GM23338 (cell line): Measurements from ENCODE around the gene MEGF8. TPM values are rescaled to one million over a fixed set of nuclear protein-coding genes. Genes with fewer than 3 reads are reported as not detected.

ENCODE experiments used
- ATAC-seq: fragments of 200-7000 bp; cut with Tn5 transposase; 3 replicates; pipeline ENCODE4 v1.9.1; 2020
- DNase-seq: peaks from one replicate; pipeline ENCODE4 v3.0.0-alpha.2; 2015; ENCODE audit warnings: low spot score
- H2AFZ ChIP-seq: fragments of 200-600 bp; sonication (generic); 2 replicates; pipeline ENCODE4 v1.8.0; 2016; ENCODE audit warnings: antibody characterized with exemption, mild to moderate bottlenecking, moderate library complexity
- H3F3A ChIP-seq: fragments of 200-600 bp; sonication (generic); replicated peaks from 2 replicates; pipeline ENCODE4 v1.8.0; 2017; ENCODE audit warnings: antibody characterized with exemption, mixed run types, low read depth
- H3K27ac ChIP-seq: fragments of 200-600 bp; sonication (generic); 2 replicates; pipeline ENCODE4 v1.6.1; 2016; ENCODE audit warnings: low read depth
- H3K27me3 ChIP-seq: fragments of 200-600 bp; sonication (generic); 2 replicates; pipeline ENCODE4 v1.8.0; 2016; ENCODE audit warnings: mild to moderate bottlenecking, mixed run types, moderate library complexity; ENCODE audit not compliant: insufficient read depth
- H3K36me3 ChIP-seq: fragments of 200-600 bp; sonication (generic); 2 replicates; pipeline ENCODE4 v1.8.0; 2016; ENCODE audit warnings: mild to moderate bottlenecking; ENCODE audit not compliant: insufficient read depth
- H3K4me1 ChIP-seq: fragments of 200-600 bp; sonication (generic); 2 replicates; pipeline ENCODE4 v1.8.0; 2016; ENCODE audit warnings: mild to moderate bottlenecking, moderate library complexity; ENCODE audit not compliant: insufficient read depth
- H3K4me2 ChIP-seq: fragments of 200-600 bp; sonication (generic); 2 replicates; pipeline ENCODE4 v1.7.1; 2017; ENCODE audit warnings: mixed run types
- H3K4me3 ChIP-seq: fragments of 200-600 bp; sonication (generic); 2 replicates; pipeline ENCODE4 v1.6.1; 2016; ENCODE audit warnings: mixed run types
- H3K79me2 ChIP-seq: fragments of 200-600 bp; sonication (generic); replicated peaks from 2 replicates; pipeline ENCODE4 v1.8.0; 2017; ENCODE audit warnings: mild to moderate bottlenecking; ENCODE audit not compliant: insufficient read depth
- H3K9me2 ChIP-seq: fragments of 200-600 bp; sonication (generic); 2 replicates; pipeline ENCODE4 v1.8.0; 2017; ENCODE audit not compliant: insufficient read depth
- H4K20me1 ChIP-seq: fragments of 200-600 bp; sonication (generic); replicated peaks from 2 replicates; pipeline ENCODE4 v1.8.0; 2017; ENCODE audit warnings: mild to moderate bottlenecking; ENCODE audit not compliant: insufficient read depth
- H3K27ac Mint-ChIP-seq: 2 replicates; pipeline ENCODE4 v1.8.0; 2020; ENCODE audit warnings: inconsistent platforms, mild to moderate bottlenecking, moderate library complexity, mixed read lengths
- H3K27me3 Mint-ChIP-seq: 3 replicates; pipeline ENCODE4 v1.8.0; 2022; ENCODE audit warnings: low read depth, mild to moderate bottlenecking, moderate library complexity, mixed read lengths, inconsistent platforms; ENCODE audit not compliant: insufficient read depth, poor library complexity
- H3K36me3 Mint-ChIP-seq: 3 replicates; pipeline ENCODE4 v1.8.0; 2021; ENCODE audit warnings: low read depth, mild to moderate bottlenecking, inconsistent platforms, moderate library complexity, mixed read lengths
- H3K4me1 Mint-ChIP-seq: 3 replicates; pipeline ENCODE4 v1.8.0; 2020; ENCODE audit warnings: mild to moderate bottlenecking, inconsistent platforms, mixed read lengths
- H3K4me3 Mint-ChIP-seq: 3 replicates; pipeline ENCODE4 v1.8.0; 2021; ENCODE audit warnings: moderate library complexity, mild to moderate bottlenecking, inconsistent platforms, mixed read lengths
- H3K9me3 Mint-ChIP-seq: 3 replicates; pipeline ENCODE4 v1.8.0; 2020; ENCODE audit warnings: moderate library complexity, mild to moderate bottlenecking, inconsistent platforms, mixed read lengths
- CREB1 ChIP-seq: fragments of 250-450 bp; sonication (Bioruptor Pico); IDR thresholded peaks from 2 replicates; pipeline ENCODE4 v1.5.0; 2020; ENCODE audit warnings: low read depth, mild to moderate bottlenecking, moderate library complexity
- CTCF ChIP-seq, 2 experiments: fragments of 200-600 bp in 1 of 2; sonication (generic) in 1 of 2; conservative IDR thresholded peaks; 2 replicates each; pipeline versions ENCODE4 v1.5.1 to v1.6.1; 2016 to 2017; ENCODE audit warnings: antibody characterized with exemption in 2 of 2, low read depth in 2 of 2, mild to moderate bottlenecking in 2 of 2, moderate library complexity in 1 of 2
- EZH2 ChIP-seq: fragments of 200-600 bp; sonication (generic); IDR thresholded peaks from one replicate; pipeline ENCODE4 v1.8.0; 2017; ENCODE audit warnings: antibody characterized with exemption, mild to moderate bottlenecking, low read depth; ENCODE audit not compliant: unreplicated experiment
- NANOG ChIP-seq: IDR thresholded peaks from 2 replicates; pipeline ENCODE4 v1.6.1; 2016; ENCODE audit warnings: antibody characterized with exemption, borderline replicate concordance
- POLR2AphosphoS5 ChIP-seq: IDR thresholded peaks from 2 replicates; pipeline ENCODE4 v1.6.1; 2016; ENCODE audit warnings: antibody characterized with exemption, low read depth
- STAT1 ChIP-seq: IDR thresholded peaks from one replicate; pipeline ENCODE4 v1.6.1; 2016; ENCODE audit warnings: antibody characterized with exemption; ENCODE audit not compliant: unreplicated experiment
- ZNF114 ChIP-seq: fragments of 250-450 bp; sonication (Bioruptor Pico); IDR thresholded peaks from 2 replicates; pipeline ENCODE4 v1.5.0; 2020; ENCODE audit warnings: mild to moderate bottlenecking, moderate library complexity
- ZNF331 ChIP-seq: fragments of 250-450 bp; sonication (Bioruptor Pico); IDR thresholded peaks from 2 replicates; pipeline ENCODE4 v1.5.0; 2020; ENCODE audit warnings: low read depth, mild to moderate bottlenecking, moderate library complexity
- ZNF462 ChIP-seq: fragments of 250-450 bp; sonication (Bioruptor Pico); IDR thresholded peaks from 2 replicates; pipeline ENCODE4 v1.5.0; 2020; ENCODE audit warnings: mild to moderate bottlenecking, moderate library complexity
- long read RNA-seq: library from polyadenylated mRNA; unstranded; transcript quantifications from one replicate; pipeline ENCODE4 v2.0.0, GENCODE V29; 2020; ENCODE audit not compliant: unreplicated experiment
- polyA plus RNA-seq: library from polyadenylated mRNA; unstranded; fragments of >200 nt; fragmentation: Nextera tagmentation; extraction: Ambion mirVana; gene quantifications from 2 replicates; pipeline ENCODE4 v1.2.1, GENCODE V29; 2016
- total RNA-seq: library from RNA; depleted of rRNA; stranded (reverse); fragments of >200 nt; shearing (Covaris generic); gene quantifications from 2 replicates; pipeline ENCODE4 v1.2.3, GENCODE V29; 2014; rRNA removed

MEGF8 gene
- total RNA-seq (32.1 and 40.5 TPM in 2 replicates), polyA plus RNA-seq (4.7 and 6.2 TPM in 2 replicates)
- long read RNA-seq, partial matches to known transcripts: 0 of 2 reads
- long read RNA-seq, other reads (novel, unspliced or antisense): 2 of 2 reads

GRCh38 chr19:42325308-42325895, at the start of gene MEGF8:
Gene MEGF8 (plus strand): TSS chr19:42325635. CDS start chr19:42326244, 609 bp downstream.
- peaks cover 17% of the 10 kb centered on the region for H3K27me3 Mint-ChIP-seq
- H3K4me2 ChIP-seq: peak within 1 kb of the TSS; percentile 99
- H4K20me1 ChIP-seq: no peaks in the 10 kb centered on the region; the same call in 1 of the 2 replicates
- peaks cover 6% of the 10 kb centered on the region for H3F3A ChIP-seq
- DNase-seq (peak; percentile 99), ATAC-seq (peak; percentile 83)
- peak within 1 kb of the TSS; percentile 91 for H3K27ac Mint-ChIP-seq
- peak within 1 kb of the TSS; percentile 93 for H3K4me3 ChIP-seq
- peak within 1 kb of the TSS; percentile 55; the same call in 1 of the 2 replicates for H3K27ac ChIP-seq
- H3K27me3 ChIP-seq: peaks cover 14% of the 10 kb centered on the region
- peaks cover 27% of the 10 kb centered on the region for H3K4me1 Mint-ChIP-seq
- H3K79me2 ChIP-seq: peaks cover 26% of the 10 kb centered on the region
- H3K4me3 Mint-ChIP-seq: peak within 1 kb of the TSS; percentile 87
- no peaks in the 10 kb centered on the region for H3K36me3 Mint-ChIP-seq
- peaks cover 6% of the 10 kb centered on the region; the same call in 1 of the 2 replicates for H3K4me1 ChIP-seq
- TF ChIP-seq CREB1 (CRISPR knock-in tag) (no peak), NANOG (no peak), STAT1 (no peak), ZNF114 (CRISPR knock-in tag) (no peak), CTCF (conservative IDR thresholded peaks at IDR 0.05; ENCODE audit: low read depth in 2 of 2) (peak in 1 of 2 experiments; percentile 91; a peak in 2 of 4 replicates), EZH2 (no peak), ZNF331 (CRISPR knock-in tag) (no peak), ZNF462 (CRISPR knock-in tag) (no peak), POLR2AphosphoS5 (peak; percentile 71)
- no peaks in the 10 kb centered on the region for H3K9me3 Mint-ChIP-seq
- H2AFZ ChIP-seq: peak within 1 kb of the TSS; percentile 94
- H3K9me2 ChIP-seq: no peaks in the 10 kb centered on the region
- no peaks in the 10 kb centered on the region for H3K36me3 ChIP-seq
